SK-N-SH treated with all-trans-retinoic acid at 6 μM for 48 hours (cell line): ENCODE measurements around the gene GSDMA.

Experiments
- ARNTL ChIP-seq: fragments of 450-650 bp; formaldehyde crosslinking; IDR thresholded peaks from 2 replicates; pipeline ENCODE4 v1.5.0; 2020; ENCODE audit warnings: low read depth, mild to moderate bottlenecking, moderate library complexity, borderline replicate concordance
- CSRNP3 ChIP-seq: fragments of 250-450 bp; sonication (Bioruptor Pico); IDR thresholded peaks from 2 replicates; pipeline ENCODE4 v1.5.1; 2021; ENCODE audit warnings: mild to moderate bottlenecking, moderate library complexity
- PATZ1 ChIP-seq: fragments of 250-450 bp; sonication (Bioruptor Pico); IDR thresholded peaks from 2 replicates; pipeline ENCODE4 v1.8.0; 2020; ENCODE audit warnings: mild to moderate bottlenecking, moderate library complexity, borderline replicate concordance
- RARB ChIP-seq: fragments of 250-450 bp; sonication (Bioruptor Pico); IDR thresholded peaks from 2 replicates; pipeline ENCODE4 v1.8.0; 2021; ENCODE audit warnings: mild to moderate bottlenecking, moderate library complexity
- ZFP3 ChIP-seq: fragments of 250-450 bp; sonication (Bioruptor Pico); IDR thresholded peaks from 2 replicates; pipeline ENCODE4 v1.5.0; 2020; ENCODE audit warnings: mild to moderate bottlenecking, moderate library complexity
- ZNF565 ChIP-seq: fragments of 450-650 bp; formaldehyde crosslinking; conservative IDR thresholded peaks from 2 replicates; pipeline ENCODE4 v1.5.0; 2020; ENCODE audit warnings: low read depth, mild to moderate bottlenecking, moderate library complexity
- ZNF70 ChIP-seq: fragments of 450-650 bp; formaldehyde crosslinking; IDR thresholded peaks from 2 replicates; pipeline ENCODE4 v1.5.0; 2020; ENCODE audit warnings: mild to moderate bottlenecking, moderate library complexity

DNA sequence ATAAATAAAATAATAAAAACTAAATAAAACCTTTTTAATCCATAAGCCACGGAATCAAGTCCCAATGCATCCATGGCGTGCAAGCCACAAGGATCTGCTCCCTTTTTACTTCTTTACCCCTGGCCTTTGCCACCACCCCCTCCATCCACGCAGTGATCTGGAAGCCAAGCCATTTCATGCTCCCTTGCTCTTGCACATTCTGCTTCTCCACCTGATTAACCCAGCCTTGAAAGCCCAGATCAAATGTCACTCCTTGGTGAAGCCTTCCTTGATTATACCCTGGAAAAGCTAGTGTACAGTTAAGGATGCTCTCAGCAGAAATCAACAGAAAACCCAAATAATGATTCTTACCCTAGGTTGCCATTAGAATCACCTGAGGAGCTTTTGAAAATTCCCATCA is 25.4 kb upstream of the GSDMA start:
- TF ChIP-seq CSRNP3 = no peak
- TF ChIP-seq PATZ1 = no peak
- no peak for TF ChIP-seq ZFP3 (CRISPR knock-in tag)
- no peak for TF ChIP-seq ARNTL (CRISPR knock-in tag)
- no peak for TF ChIP-seq RARB (CRISPR knock-in tag)
- no peak for TF ChIP-seq ZNF70 (CRISPR knock-in tag)
- no peak for TF ChIP-seq ZNF565 (CRISPR knock-in tag)
